ENCODE measurements around the gene EVC.

- TF ChIP-seq POLR2AphosphoS5 (IDR thresholded peaks at IDR 0.05; ENCODE audit: low read depth, low read length), result no peak
- TF ChIP-seq POLR2A (IDR thresholded peaks at IDR 0.05; ENCODE audit: low read depth, low read length), result no peak
- no peak for TF ChIP-seq TAF1 (IDR thresholded peaks at IDR 0.05; ENCODE audit: borderline replicate concordance, low read depth, low read length)
Observed at GRCh38 chr4:5757536-5757935, 46.5 kb downstream of the EVC start.
